LNCAP (cell line): Measurements from ENCODE around the gene COPB2.

Source experiments
- TF ChIP-seq, protein P1 (sequence below): fragments of 450-650 bp; IDR thresholded peaks from 2 replicates; pipeline ENCODE4 v1.5.1; 2017; ENCODE audit warnings: mild to moderate bottlenecking

COPB2 gene

DNA sequence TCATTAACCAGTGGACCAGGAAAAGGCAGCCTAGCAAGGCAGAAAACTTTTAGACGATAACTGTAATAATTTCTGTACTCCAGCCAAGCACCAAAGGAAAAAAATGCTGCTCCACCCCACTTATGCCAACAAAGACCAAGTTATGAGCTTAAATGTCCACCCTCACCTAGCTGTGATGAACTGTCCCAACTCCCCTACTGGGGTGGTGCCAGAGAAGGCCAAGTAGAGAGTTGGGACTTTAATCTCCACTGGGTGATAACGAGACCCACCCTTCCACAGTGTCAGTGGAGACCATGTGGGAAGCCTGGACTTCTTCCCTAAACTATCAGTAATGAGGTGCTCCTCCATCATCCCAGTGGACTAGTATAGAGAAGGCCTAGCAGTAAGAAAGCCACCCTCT, 33.8 kb upstream of the COPB2 start:
- TF ChIP-seq, protein P1, sequence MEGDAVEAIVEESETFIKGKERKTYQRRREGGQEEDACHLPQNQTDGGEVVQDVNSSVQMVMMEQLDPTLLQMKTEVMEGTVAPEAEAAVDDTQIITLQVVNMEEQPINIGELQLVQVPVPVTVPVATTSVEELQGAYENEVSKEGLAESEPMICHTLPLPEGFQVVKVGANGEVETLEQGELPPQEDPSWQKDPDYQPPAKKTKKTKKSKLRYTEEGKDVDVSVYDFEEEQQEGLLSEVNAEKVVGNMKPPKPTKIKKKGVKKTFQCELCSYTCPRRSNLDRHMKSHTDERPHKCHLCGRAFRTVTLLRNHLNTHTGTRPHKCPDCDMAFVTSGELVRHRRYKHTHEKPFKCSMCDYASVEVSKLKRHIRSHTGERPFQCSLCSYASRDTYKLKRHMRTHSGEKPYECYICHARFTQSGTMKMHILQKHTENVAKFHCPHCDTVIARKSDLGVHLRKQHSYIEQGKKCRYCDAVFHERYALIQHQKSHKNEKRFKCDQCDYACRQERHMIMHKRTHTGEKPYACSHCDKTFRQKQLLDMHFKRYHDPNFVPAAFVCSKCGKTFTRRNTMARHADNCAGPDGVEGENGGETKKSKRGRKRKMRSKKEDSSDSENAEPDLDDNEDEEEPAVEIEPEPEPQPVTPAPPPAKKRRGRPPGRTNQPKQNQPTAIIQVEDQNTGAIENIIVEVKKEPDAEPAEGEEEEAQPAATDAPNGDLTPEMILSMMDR, result no peak

DNA sequence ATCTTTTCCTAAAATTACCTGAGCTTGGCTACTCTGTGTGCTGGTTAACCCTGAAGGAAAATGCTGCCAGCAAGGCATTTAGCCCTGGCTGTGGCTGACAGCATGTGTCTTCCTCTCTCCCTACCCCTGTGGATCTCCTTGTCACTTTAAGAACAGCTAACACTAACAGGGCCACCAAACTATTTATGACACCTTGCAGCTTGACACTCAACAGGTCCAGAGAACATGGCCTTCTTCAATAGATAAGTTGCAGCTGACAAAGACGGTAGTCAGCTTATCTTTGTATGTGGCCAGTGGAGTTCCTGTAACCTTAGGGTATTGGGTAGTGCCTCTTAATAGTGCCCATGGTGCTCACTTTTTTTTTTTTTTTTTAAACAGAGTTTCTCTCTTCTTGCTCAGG, 32.0 kb upstream of the COPB2 start:
- TF ChIP-seq, protein P1, result no peak

DNA sequence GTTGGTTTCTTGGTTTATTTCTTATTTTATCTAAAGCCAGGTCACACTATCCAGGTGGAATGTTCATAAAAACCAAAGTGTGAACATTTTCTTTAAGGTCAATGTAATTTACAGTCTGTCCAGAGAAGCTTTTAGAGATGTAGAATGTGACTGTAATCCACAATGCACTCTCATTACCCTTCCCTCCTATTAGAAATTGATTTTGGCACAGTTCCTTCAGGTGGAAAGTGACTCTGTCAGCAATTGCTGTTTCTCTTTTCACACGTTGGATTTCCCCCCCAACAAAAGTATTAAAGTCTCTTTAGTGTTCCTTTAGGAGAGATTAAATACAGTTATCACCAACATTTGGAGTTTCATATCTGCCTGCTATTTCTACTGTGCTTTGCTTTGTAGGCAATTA, 31.6 kb upstream of the COPB2 start:
- TF ChIP-seq, protein P1, result no peak

DNA sequence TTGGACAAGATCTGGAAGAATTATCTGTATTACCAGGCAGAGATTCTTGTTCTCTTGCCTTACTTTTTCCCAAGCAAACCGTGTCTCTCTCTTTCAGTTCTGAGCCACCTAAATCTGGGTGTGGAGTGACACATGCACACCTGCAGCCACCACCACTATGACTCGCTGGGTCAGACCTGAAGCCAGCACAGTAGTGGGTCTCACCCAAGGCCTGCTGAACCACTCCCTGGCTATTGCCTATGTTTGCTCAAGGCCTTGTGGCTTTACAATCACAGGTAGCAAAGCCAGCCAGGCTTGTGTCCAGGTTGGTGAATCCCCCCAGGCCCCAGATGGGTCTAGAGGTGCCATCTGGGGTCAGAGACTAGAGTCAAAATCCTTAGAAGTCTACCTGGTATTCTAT, 28.7 kb upstream of the COPB2 start:
- TF ChIP-seq, protein P1, result no peak

DNA sequence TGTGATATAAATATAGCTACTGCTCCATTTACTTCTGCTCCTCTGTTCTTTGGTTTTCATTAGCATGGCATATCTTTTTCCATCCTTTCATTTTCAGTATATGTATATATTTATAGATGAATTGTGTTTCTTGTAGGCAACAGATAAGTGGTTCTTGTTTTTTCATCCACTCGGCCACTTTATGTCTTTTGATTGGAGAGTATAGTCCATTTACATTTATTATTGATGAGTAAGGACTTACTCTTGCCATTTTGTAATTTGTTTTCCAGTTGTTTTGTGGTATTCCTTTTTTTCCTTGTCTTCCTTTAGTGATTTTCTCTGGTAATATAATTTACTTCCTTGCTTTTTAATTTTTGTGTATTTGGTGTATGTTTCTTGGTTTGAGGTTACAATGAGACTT, 26.8 kb upstream of the COPB2 start:
- TF ChIP-seq, protein P1, result no peak

DNA sequence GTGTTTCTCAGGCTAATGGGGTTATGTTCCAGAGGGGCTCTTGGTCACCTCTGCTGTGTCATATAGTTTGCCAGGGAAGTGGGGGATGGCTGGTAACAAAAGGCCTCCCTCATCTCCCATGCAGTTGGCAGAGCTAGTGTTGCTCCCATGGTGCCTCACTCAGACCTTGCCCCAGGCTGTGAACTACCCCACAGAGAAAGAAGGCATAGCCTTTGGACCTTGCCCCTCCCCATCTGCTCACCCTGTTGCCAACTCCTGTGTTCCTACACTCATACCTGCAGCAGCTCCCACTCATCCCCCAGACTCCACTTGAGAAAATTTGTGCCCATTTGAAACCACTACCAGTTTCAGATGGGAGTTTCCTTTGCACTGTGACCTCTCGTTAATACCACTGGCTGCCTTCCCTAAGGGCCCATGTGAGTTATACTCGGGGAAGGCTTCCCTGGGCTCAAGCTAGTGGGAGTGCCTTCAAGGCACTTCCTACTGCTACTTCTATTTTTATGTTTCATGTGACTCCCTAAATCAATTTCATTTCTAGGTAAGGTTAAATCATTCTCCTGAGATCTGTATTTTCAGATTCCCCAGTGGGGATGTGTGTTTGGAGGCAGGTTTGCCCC, 25.3 kb upstream of the COPB2 start:
- TF ChIP-seq, protein P1, result no peak

DNA sequence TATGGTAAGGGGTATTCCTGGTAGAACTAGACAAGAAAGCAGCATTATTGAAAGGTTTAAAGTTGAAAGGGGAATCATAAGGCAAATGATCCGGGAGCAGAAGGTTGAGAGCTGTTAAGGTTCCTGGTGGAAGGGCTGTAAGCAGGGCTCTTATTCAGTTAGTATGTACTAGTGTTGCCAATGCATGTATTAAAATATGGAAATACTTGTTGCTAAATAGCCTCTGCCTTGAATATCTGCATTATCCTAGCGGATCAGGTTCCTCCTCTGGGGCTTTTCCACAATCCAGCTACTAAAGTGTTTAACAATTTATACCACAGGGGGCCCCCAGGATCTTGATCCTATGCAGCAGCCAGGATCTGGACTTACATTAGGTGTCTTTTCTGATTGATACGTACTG, 7.3 kb upstream of the COPB2 start:
- TF ChIP-seq, protein P1, result no peak

DNA sequence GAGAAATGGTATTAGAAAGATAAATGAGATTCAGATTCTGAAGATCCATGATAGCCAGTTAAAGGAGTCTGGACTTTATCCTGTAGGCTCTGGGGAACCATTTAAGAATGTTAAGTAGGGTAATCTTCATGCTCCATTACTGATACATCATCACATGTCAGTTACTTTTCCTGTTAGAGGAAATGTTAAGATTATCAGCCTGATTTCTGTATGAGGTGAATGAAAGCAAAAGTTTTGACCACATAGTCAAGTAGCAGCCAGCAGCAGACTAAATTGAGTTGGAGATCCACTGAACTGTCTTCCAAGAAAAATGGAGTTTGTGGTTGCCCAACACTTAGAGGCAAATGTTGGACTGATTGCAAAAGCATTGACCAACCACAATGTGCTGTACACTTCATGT, 4.7 kb upstream of the COPB2 start:
- TF ChIP-seq, protein P1, result no peak
